GM12878 (cell line): ENCODE results near the gene PAX2.

Source experiments
- CBX5 ChIP-seq: sonication (generic); IDR thresholded peaks from 2 replicates; pipeline ENCODE4 v1.6.1; 2016; ENCODE audit warnings: low read depth, moderate library complexity, mild to moderate bottlenecking, inconsistent platforms
- CTCF ChIP-seq, 3 experiments: IDR thresholded peaks in 2 of 3; conservative IDR thresholded peaks in 1 of 3; 2 replicates each; pipeline ENCODE4 v1.5.1; 2011; ENCODE audit warnings: low read depth in 3 of 3, low read length in 3 of 3, mild to moderate bottlenecking in 3 of 3, control low read depth in 2 of 3, moderate library complexity in 2 of 3, inconsistent platforms in 1 of 3, mixed read lengths in 1 of 3; ENCODE audit not compliant: control insufficient read depth in 2 of 3, insufficient read depth in 1 of 3; ENCODE audit errors: extremely low read depth in 1 of 3
- EZH2 ChIP-seq: IDR thresholded peaks from 2 replicates; pipeline ENCODE4 v1.6.1; 2012; ENCODE audit warnings: low read depth, mild to moderate bottlenecking, control low read depth, inconsistent platforms, low read length, borderline replicate concordance; ENCODE audit not compliant: control insufficient read depth
- JUNB ChIP-seq: IDR thresholded peaks from 2 replicates; pipeline ENCODE4 v1.6.1; 2016; ENCODE audit warnings: antibody characterized with exemption, mild to moderate bottlenecking
- NR2C2 ChIP-seq: IDR thresholded peaks from 2 replicates; pipeline ENCODE4 v1.6.1; 2011; ENCODE audit warnings: borderline replicate concordance, low read depth; ENCODE audit not compliant: control insufficient read depth, insufficient read length
- POLR2A ChIP-seq: IDR thresholded peaks from 2 replicates; pipeline ENCODE4 v1.6.1; 2011; ENCODE audit warnings: low read depth, mild to moderate bottlenecking, low read length
- REST ChIP-seq: IDR thresholded peaks from 2 replicates; pipeline ENCODE4 v1.6.1; 2012; ENCODE audit warnings: mild to moderate bottlenecking, low read depth, low read length
- SUZ12 ChIP-seq: fragments of 200-600 bp; sonication (generic); IDR thresholded peaks from one replicate; pipeline ENCODE4 v1.6.1; 2018; ENCODE audit warnings: antibody characterized with exemption, mild to moderate bottlenecking; ENCODE audit not compliant: unreplicated experiment
- TCF12 ChIP-seq: IDR thresholded peaks from 2 replicates; pipeline ENCODE4 v1.6.1; 2011; ENCODE audit warnings: low read depth, mild to moderate bottlenecking, low read length
- TF ChIP-seq, protein P1 (sequence below): IDR thresholded peaks from 2 replicates; pipeline ENCODE4 v1.6.1; 2012; ENCODE audit warnings: low read depth, low read length, improper control_type of control experiment

- TF ChIP-seq CBX5 (no peak), EZH2 (no peak), SUZ12 (no peak), NR2C2 (no peak), JUNB (no peak), POLR2A (no peak), CTCF (IDR thresholded peaks at IDR 0.05 in 2 of 3, conservative IDR thresholded peaks at IDR 0.05 in 1 of 3; ENCODE audit: control insufficient read depth in 2 of 3, extremely low read depth in 1 of 3, insufficient read depth in 1 of 3, low read depth in 3 of 3, low read length in 3 of 3) (no peak), TCF12 (no peak), REST (no peak)
- TF ChIP-seq, protein P1, sequence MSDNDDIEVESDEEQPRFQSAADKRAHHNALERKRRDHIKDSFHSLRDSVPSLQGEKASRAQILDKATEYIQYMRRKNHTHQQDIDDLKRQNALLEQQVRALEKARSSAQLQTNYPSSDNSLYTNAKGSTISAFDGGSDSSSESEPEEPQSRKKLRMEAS: no peak
Measured at GRCh38 chr10:100750291-100751210, 5.2 kb downstream of the PAX2 start.
